ENCODE data around the gene ESR1.

GRCh38 chr6:151763938-151764680 is 43.4 kb upstream of the ESR1 start:
- TF ChIP-seq CTCF (IDR thresholded peaks at IDR 0.05) (peak; percentile 45 to 68 (median 54)), POLR2A (IDR thresholded peaks at IDR 0.05) (peak in 1 of 2 donors; percentile 71)
